MM.1S (cell line): Measurements from ENCODE around the gene FAM107B.

Source experiments
- EZH2 ChIP-seq: fragments of 300-600 bp; sonication (generic); optimal IDR thresholded peaks from 2 replicates; pipeline ENCODE3; 2017; ENCODE audit warnings: low read depth, mild to moderate bottlenecking, antibody characterized with exemption, low read length, mixed read lengths
- EZH2phosphoT487 ChIP-seq: fragments of 300-600 bp; sonication (generic); IDR thresholded peaks from 2 replicates; pipeline ENCODE4 v1.6.1; 2018; ENCODE audit warnings: antibody characterized with exemption, low read length
- TF ChIP-seq, protein P1 (sequence below): fragments of 300-600 bp; sonication (generic); IDR thresholded peaks from 2 replicates; pipeline ENCODE4 v1.5.1; 2016; ENCODE audit warnings: antibody characterized with exemption, low read length, mixed read lengths

GRCh38 chr10:14707481-14707880, 67.2 kb downstream of the FAM107B start:
- TF ChIP-seq, protein P1, sequence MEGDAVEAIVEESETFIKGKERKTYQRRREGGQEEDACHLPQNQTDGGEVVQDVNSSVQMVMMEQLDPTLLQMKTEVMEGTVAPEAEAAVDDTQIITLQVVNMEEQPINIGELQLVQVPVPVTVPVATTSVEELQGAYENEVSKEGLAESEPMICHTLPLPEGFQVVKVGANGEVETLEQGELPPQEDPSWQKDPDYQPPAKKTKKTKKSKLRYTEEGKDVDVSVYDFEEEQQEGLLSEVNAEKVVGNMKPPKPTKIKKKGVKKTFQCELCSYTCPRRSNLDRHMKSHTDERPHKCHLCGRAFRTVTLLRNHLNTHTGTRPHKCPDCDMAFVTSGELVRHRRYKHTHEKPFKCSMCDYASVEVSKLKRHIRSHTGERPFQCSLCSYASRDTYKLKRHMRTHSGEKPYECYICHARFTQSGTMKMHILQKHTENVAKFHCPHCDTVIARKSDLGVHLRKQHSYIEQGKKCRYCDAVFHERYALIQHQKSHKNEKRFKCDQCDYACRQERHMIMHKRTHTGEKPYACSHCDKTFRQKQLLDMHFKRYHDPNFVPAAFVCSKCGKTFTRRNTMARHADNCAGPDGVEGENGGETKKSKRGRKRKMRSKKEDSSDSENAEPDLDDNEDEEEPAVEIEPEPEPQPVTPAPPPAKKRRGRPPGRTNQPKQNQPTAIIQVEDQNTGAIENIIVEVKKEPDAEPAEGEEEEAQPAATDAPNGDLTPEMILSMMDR, result no peak
- TF ChIP-seq EZH2, result no peak
- no peak for TF ChIP-seq EZH2phosphoT487
